8988T (cell line): ENCODE data around the gene GATB.

Experiments used
- DNase-seq: peaks from one replicate; pipeline ENCODE4 v3.0.0; 2011

Gene GATB, protein sequence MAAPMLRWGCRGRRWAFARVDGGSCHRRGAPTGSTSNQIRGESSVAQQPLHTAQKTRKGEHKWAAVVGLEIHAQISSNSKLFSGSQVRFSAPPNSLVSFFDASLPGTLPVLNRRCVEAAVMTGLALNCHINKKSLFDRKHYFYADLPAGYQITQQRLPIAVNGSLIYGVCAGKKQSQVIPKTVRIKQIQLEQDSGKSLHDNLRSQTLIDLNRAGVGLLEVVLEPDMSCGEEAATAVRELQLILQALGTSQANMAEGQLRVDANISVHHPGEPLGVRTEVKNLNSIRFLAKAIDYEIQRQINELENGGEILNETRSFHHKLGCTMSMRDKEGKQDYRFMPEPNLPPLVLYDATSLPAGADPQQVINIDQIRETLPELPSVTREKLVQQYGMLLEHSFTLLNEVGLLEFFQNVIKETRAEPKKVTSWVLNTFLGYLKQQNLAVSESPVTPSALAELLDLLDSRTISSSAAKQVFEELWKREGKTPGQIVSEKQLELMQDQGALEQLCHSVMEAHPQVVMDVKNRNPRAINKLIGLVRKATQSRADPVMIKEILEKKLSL

DNA sequence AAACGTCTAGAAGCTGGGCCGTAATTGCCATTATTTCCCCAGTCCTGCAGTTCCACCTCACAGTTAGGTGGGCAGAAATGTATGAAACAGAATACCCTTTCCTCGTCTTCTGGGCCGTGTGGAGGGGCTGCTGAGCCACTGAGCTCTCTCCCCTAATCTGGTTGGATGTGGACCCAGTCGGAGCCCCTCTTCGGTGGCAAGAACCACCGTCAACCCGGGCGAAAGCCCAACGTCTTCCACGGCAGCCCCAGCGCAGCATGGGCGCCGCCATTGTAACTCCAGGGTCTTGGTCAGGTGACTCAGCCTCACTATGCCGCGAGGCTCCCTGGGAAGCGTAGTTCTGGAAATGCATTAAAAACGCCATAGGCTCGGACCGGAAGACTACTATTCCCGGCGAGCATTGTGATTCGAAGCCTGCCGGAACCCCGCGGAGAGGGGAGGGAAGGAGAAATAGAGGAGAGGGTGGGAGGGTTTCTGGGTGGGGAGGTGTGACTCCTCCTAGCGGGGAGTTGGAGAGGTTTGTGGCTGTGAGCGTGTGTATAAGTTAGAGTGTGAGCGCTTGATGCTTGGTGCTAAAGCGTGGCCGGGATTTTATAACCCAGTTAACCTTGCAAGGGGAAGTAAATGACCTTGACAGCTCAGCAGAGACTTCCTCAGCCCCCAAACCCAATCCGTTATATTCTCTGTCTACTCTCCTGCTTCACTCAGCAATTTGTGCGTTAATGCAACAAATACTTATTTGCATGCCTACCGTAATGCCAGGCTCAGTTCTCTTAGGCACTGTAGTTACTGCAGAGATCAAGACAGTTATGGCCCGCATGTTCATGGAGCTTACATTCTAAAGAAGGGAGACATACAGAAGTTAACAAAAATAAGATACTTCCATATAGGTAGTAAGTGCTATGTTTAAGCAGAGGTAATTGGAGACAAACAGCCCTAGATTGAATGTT, at the start of gene GATB:
GATB (minus strand) TSS at position 296 of the 950 bp plus-strand sequence; CDS start at position 271, 25 bp downstream.
- DNase-seq = peak; percentile 26

DNA sequence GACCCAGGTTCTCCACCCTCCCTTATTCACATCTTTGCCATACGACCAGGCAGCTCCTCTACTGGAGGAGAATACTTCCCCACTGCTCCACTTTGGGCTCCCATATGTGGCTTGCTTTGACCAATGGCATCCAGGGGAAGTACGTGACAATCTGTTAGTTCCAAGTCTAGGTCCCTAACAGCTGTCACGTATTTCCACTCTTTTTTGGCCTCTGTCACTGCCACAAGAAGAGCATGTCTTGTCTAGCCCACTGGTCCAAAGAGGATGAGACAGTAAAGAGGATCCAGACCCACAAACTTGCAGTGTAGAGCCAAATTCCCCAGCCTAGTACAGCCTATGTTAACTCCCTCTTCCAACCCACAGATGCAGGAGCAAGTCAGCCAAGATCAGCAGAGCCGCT, 49.7 kb upstream of the GATB start:
- DNase-seq = no peak

DNA sequence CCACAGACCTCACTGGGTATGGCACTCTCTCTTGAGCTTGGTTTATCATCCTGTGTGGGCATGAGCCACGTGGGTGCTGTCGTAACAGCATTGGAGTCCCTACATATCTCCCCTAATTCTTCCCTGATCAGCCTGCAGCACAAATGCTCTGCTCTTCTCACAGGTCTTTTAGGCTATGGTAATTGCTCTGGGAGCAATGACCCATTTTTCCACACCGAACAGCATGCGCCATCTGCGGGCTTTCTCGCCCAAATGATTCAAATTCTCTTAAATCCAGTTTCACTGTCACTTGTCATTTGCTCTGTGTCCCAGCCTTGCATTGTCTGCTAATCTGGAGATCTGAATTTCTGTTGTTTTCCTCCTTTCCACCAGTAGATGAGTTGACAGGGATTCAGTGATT, 48.9 kb upstream of the GATB start:
- no peak for DNase-seq

DNA sequence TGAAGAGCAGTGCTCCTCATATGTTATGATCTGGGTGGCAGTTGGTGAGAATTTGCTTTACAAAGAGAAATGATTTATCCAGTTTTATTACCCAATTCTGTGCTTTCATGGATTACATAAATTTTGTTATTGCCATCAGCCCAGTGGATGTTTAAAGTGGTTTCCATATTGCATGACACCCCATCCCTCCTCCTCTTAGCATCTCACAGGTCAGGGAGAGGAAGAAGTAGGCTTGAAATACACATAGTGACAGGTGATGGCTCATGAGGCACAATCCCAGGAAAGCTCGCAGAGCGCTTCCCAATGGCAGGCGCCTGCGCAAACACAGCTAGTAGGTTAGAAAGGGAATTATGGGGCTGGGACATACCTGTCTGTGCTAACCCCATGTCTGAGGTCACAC, 47.7 kb upstream of the GATB start:
- no peak for DNase-seq

DNA sequence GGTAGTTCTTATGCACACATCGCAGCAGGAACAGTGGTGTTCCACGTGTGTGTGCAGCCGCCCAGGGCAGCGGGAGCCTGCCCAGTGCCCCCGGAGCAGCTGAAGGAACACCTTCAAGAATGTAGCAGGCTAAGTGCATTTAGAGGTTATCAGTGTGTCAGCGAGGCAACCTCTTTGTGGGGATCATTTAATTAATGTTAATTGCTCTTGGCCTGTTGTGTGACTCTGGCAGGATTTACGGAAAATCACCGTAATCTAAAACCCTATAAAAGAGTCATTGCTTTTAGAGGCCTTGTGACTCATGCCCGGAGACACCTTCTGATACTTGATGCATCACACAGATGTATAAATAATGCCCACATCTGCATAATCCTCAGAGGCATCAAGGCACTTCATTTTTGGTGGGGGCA, 47.3 kb upstream of the GATB start:
- DNase-seq = no peak

DNA sequence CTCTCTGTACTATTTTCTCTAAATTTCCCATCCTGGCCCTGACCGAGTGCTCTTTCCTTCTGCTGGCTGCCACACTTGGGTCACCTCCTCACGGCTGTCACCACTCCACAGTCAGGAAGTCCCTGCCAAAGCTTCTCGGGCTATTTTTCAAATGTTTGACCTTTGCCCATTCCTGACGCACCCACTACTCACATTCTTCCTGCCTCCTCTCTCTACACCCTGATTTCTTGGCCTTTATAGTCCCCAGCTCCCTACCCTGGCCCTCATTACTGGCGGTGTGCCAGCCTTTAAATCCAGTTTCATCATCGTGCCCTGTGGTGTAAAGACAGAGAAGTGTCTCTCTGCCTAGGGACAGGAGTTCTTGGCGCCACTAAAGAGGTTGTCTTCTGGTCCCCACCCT, 46.4 kb upstream of the GATB start:
- no peak for DNase-seq

DNA sequence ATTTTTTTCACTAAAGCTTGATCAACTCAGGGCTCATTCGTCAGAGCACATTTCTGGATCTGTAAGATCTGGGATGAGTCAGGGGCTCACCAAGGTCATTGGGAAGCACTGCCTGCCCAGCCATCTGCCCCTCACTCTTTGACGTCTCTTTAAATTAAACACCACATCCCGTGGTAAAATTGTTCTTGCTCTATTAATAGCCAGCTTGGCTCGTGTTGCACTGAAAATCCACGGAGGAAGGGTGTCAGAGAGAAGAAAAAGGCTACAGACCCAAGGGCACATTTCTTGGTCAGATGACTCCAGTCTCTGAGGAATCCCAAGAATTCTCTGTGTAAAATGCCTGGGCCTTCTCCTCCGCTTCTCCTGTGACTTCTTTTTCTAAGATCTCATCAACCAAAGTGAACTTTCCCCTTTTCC, 45.7 kb upstream of the GATB start:
- DNase-seq = peak; percentile 17

DNA sequence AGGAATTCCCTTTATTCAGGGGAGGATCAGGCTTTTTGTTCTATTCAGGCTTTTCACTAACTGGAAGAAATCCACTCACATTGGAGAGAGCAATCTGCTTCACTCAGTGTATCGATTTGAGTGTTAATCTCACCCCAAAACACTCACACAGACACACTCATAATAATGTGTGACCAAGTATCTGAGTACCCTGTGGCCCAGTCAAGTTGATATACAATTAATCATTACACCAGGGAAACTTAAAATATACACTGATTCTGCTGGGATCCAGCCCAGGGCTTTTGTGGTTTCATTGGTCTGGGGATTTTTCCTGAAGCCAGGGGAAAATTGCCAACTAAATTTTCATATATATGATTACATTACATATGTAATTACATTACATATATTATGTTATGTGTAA, 44.0 kb upstream of the GATB start:
- DNase-seq = no peak

DNA sequence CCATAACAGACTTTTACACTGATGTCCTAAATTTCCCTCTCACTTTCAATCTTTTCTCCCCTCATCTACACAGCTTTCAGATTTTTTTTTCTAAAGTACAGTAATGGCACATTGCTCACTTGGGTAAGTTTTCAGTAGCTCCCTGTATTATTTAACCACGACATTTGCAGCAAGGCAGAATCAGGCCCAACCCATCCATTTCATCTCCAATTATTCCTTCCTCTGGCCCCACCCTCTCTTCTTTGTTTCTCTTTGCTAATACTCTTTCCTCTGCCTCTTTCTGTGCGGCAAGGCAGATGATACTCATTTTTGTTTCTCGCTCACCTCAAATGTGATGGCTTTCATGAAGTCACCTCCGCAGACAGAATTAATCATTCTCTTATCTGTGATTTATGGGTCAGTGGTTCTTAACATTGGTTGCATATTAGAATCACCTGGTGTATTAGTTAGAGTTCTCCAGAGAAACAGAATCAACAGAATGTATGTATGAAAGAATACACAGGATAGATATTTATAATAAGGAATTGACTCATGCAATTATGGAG, 43.4 kb upstream of the GATB start:
- no peak for DNase-seq

DNA sequence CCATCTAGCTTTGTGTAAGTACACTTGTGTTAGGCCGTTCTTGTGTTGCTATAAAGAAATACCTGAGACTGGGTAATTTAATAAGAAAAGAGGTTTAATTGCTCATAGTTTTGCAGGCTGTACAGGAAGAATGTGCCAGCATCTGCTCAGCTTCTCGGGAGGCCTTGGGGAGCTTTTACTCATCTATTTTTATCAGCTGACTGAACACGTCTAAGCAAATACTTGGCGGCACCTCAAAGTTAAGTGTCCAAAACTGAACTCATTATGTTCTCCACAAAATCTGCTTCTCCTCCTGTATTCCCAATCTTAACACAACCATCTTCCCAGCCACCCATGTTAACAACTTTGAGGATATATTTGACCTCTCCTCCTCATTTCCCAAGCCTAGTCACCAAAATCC, 42.4 kb upstream of the GATB start:
- no peak for DNase-seq

DNA sequence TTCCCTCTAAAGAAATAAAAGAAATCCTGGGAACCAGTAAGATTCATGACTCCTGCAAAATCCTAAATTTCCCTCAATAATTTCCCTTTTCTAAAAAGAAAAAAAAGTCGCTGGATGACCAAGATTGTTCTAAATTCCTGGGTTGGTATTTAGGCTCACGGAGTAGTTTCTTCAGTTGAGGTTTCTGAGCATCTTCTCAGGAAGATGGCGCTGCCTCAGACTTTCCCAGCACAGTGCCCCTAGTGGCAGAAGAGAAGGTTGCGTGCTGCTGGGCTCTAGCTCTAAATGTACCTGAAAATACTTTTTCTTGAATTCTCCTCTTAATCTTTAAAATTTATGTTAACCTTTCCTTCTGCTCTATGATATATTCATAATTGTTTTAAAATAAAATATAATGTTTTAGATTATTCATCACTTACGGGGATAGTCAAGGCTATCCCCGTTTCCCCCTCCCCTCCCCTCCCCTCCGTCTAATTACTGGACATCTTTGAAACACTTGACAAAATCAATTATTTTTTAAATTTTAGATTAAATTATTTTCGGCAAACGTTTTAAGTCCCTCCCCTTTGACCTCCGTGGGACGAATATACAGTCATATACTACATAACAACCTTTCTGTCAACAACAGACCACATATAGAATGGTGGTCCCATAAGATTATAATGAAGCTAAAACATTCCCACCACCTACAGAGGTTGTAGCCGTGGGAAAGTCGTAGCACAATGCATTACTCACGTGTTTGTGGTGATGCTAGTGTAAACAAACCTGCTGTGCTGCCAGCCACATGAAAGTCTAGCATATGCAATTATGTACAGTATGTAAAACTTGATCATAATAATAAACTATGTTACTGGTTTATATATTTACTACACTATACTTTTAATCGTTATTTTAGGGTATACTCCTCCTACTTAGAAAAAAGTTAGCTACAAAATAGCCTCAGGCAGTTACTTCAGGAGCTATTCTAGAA, 41.0 kb upstream of the GATB start:
- no peak for DNase-seq

DNA sequence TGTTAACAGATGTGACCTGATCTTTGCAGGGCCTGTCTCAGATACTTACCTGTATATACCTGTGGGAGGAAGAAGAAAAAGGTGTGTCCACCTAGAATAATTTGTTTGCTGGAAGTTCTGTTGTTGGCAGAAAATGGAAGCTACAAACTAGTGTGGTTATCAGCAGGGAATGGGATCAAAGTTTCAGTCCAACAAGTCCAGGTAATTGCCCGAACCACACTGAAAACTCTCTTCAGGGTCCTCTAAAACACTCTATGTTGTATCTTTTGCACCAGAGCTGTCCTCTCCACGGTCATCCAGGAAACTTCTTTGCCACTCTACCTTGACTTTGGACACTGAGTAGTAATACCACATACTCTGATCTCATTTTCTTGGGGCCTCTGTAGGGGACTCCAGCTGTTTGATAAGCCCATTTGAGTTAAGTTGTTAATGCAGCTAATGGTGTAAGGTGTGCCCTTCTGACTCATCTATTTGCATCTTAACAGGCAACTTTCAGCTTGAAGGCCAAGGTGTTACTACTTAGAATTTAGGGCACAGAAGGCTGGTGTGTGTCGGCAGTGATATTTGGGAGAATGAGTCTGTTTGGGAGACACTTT, 38.7 kb upstream of the GATB start:
- no peak for DNase-seq

DNA sequence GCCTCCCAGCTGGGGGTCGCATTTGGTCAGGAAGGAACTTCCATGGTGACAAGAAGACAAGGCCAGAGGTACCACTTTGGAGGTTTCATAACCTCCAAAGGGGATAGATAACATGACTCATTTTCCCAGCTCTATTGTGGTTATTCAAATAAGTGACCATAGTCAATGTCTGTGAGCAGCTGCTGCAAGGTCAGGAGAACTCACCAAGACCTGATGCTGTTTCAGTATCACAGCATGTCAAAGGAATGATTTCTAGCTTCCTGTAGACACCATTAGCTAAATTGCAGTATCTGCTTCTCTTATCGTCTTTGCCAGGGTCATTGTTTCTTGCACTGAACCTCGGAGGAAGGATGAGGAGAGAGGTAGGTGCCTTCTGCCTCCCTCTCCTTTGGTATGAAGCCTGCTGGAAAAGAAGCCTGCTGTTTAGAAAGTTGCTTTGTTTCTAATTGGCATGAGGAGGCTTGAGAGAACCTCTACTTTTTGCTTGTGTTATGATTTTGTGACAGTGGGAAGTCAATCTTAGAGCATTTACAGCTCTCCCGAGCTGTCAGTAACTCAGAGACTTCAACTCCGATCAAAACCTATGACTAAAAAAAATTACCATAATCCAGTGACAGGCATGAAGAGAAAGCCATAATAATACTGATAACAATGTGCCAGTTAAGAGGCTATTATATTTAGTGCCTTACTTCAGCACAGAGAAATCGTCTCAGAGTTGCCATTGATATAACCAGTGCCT, 38.0 kb upstream of the GATB start:
- no peak for DNase-seq

DNA sequence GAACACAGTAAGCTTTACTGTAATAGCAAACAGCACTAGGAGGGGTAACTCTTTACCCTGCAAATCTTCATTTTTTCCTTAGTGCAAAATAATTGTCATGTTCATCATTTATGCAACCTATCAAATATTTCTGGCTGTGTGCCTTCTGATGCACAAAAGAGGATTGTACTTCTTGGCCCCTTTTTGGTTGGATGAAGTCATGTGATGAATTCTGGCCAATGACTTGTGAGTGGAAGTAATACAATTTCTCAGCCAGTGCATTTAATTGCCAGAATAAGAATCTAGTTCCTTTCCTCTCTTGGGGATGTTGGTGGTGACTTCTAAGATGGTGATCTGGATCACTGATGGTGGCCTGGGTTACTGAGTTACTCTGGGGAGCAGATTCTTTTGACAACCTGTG, 37.0 kb upstream of the GATB start:
- no peak for DNase-seq

DNA sequence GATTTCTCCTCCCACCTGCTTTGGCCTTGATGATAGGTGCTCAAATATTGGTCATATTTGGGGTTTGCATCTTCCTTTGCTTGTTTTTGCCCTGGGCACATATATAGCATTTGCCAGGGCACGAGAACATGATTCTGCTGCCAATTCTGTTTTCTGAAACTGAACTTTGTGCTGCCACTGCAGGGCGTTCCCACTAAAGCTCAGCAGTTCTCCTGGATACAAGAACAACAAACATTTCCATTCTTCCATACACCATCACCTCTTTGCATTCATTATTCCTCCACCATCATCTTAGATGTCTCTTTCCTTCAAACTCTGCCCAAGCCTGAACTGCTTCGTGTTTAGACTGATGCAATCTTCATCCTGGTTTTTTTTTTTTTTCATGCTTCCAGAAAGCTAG, 36.3 kb upstream of the GATB start:
- DNase-seq = no peak

DNA sequence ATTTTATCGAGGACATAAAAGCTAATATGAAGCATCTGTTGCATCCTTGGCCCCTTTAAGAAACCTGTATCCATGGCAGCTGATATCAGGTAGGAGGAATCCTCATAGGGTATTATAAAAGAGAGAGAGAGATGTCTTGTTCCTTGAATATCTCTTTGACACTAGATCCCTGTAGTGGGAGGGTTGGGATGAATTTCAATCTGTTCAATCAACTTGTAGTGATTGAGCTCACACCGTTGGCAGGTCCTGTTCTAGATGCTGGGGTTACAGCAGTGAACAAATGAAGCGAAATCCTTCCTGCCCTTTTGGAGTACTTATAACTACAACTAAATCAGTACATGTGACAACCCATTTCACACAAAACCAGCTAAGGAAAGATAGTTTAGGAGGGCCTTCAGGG, 35.3 kb upstream of the GATB start:
- no peak for DNase-seq

DNA sequence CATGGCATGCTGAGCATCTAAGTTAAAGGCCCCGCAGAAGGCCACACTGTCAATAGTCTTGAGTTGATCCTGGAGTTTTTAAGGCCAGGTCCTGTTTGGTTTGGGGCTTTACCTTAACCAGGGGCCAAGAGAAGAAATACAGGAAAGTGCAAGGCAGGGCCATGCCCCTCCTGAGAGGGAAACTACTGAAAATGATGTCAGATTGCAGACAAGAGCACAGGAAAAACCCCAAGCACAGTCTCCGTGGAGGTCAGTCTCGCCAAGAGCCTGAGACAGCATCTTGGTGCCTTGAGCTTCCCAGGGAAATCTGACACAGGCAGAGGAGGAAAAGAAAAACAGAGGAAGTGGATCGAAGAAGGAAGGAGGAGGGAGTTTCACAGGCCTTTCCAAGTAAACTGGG, 32.2 kb upstream of the GATB start:
- DNase-seq = no peak

DNA sequence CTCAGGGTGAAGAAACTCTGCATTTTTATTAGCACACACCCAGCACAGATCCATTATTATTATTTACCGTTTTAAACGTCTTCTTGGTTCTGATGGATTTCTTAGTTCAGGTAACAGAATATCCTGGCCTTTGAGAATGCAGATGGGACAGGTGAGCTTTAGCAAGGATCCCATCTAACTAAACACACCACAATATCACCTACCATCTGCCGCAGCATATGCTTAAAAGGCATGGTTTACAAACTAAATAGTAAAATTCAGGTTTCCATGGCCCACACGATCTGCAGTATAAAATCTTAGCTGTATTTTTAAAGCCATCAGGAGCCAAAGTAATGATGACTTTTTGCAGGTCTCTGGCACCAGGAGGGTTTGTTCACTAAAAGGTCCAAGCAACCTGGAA, 31.7 kb upstream of the GATB start:
- no peak for DNase-seq

DNA sequence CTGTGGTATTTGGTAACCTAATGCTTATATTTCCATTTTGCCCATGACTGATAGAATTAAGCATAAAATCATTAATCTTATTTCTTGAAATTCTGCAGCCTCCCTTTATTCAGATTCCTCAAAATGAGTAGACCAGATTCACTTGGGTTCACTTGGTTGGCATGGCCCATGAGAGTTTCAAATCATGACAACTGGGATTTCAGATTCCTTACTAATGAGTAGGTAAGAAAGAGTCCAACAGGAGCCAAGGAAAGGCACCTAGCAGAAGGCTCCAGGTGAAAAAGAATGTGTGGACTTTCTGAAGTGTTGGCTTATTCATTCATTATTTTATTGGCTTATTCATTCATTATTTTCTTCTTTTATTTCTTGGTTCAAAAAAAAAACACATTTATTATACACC, 27.2 kb upstream of the GATB start:
- DNase-seq = no peak

DNA sequence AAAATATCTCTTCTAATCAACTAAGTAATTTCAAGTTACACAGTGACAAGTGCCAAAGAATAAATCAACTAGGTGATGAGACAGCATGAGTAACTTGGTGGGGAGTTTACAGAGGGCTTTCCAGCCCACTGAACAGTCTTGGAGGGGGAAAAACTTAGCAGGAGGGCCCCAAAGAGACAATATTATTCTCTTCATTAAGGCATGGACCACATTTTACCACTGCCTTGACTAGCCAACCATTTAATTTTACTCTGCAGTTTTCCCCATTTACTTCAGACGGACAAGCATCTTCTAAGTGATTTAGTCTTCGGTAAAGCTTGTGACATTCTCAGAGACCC, 25.3 kb upstream of the GATB start:
- no peak for DNase-seq

DNA sequence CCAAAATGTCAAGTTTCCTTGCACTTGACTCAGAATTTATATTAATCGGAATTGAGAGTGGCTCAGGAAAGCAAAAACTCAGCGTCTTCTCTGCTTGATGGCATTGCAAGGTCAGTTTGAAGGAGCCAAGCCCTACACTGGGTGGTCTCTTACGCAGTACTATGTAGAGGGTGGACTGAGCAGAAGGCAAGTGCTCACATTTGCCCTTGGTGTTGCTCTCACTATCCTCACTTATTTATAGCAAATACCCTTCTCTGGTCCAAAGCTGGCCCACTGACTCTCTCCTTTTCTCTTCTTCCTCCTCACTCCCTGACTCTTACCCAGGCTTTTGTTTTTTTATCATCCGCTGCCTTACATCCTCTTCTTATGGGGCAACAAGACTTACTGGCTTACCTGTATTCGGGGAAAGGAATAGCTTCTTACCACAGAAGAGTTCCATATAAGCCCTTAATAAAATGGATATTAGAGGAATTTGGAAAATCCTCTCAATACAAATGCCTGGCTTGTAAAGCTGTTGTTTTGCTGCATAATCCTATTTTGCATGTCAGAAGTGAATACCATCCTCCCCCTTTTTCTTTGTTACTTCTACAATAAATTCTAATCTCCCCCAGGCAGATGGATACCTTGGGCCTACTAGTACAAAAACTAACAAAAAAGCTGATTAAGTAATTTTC, 24.8 kb upstream of the GATB start:
- DNase-seq = no peak
